ENCODE data around the gene FLRT3. TPM values are rescaled to one million over a fixed set of nuclear protein-coding genes. Genes with fewer than 3 reads are reported as not detected.

Gene FLRT3
- total and polyA plus RNA-seq, 2 experiments from 2014 or later, result 98.6 to 141 TPM

DNA sequence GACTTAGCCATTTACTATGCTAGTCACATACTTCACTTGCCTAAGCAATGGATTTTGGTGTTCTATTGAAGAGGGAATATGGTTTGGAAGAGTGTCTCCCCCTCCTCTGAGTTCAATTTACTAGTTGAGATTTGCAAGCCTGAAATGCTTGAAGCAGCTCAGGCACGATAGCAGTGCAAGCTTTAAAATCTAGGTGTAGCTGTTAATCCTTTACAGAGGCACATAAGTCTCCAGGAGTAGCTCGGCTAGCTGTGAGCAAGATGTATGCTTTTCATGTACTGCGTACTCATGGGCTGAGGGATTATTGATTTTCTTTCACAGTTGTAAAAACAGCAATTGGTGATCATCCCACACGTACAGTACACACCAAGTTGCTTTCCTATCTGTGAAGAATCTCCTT is 726 bp downstream of the FLRT3 start:
- WGBS (ENCODE audit: low lambda C conversion rate, missing lambda C conversion rate), result 1% methylated on average over 4 of the region's 4 CpGs
- Histone ChIP-seq H3K27ac (peak overlapping the region; percentile 87), H2AFZ (peak overlapping the region; percentile 2), H3K79me2 (peaks cover 53% of the 10 kb centered on the region), H4K20me1 (ENCODE audit: insufficient read depth, poor library complexity, severe bottlenecking) (no peaks in the 10 kb centered on the region), H3K27me3 (no peaks in the 10 kb centered on the region), H3K36me3 (replicated peaks; ENCODE audit: insufficient read depth, low read depth) (no peaks in the 10 kb centered on the region), H3K9me2 (replicated peaks; ENCODE audit: insufficient read depth) (no peaks in the 10 kb centered on the region), H3K4me3 (peak overlapping the region; percentile 50), H3K9me3 (ENCODE audit: low read depth) (no peaks in the 10 kb centered on the region), H3K4me2 (peak overlapping the region; percentile 75), H3K4me1 (ENCODE audit: insufficient read depth) (no peaks in the 10 kb centered on the region)
- TF ChIP-seq EZH2phosphoT487 (IDR thresholded peaks at IDR 0.05; ENCODE audit: low read depth, severe bottlenecking, unreplicated experiment), result no peak
- TF ChIP-seq, protein P1, sequence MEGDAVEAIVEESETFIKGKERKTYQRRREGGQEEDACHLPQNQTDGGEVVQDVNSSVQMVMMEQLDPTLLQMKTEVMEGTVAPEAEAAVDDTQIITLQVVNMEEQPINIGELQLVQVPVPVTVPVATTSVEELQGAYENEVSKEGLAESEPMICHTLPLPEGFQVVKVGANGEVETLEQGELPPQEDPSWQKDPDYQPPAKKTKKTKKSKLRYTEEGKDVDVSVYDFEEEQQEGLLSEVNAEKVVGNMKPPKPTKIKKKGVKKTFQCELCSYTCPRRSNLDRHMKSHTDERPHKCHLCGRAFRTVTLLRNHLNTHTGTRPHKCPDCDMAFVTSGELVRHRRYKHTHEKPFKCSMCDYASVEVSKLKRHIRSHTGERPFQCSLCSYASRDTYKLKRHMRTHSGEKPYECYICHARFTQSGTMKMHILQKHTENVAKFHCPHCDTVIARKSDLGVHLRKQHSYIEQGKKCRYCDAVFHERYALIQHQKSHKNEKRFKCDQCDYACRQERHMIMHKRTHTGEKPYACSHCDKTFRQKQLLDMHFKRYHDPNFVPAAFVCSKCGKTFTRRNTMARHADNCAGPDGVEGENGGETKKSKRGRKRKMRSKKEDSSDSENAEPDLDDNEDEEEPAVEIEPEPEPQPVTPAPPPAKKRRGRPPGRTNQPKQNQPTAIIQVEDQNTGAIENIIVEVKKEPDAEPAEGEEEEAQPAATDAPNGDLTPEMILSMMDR (IDR thresholded peaks at IDR 0.05; ENCODE audit: poor library complexity), result no peak
- TF ChIP-seq EZH2 (IDR thresholded peaks at IDR 0.05; ENCODE audit: borderline replicate concordance), result no peak
- DNase-seq (ENCODE audit: low spot score), result peak; percentile 53

DNA sequence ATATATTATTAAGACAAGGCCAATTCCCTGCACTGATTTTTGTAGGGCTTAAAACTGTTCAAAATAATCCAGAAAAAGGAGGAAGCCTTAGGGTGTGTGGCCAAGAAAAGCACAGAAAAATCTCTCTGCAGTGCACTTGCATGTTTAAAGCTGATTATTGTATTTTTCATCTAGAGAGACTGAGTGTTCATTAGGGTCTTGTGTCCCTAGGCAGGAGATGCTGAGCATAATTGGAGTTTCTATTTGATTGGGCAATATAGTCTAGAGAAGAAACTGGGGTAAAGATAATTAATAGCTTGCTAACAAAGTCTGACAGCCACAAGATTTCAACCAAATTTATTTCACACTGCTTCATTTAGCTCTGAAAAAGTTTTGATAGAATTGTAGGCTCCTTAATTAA is 2.4 kb downstream of the FLRT3 start:
- peak overlapping the region; percentile 75 for H3K4me2 ChIP-seq
- H3K4me3 ChIP-seq, result peak overlapping the region; percentile 50

DNA sequence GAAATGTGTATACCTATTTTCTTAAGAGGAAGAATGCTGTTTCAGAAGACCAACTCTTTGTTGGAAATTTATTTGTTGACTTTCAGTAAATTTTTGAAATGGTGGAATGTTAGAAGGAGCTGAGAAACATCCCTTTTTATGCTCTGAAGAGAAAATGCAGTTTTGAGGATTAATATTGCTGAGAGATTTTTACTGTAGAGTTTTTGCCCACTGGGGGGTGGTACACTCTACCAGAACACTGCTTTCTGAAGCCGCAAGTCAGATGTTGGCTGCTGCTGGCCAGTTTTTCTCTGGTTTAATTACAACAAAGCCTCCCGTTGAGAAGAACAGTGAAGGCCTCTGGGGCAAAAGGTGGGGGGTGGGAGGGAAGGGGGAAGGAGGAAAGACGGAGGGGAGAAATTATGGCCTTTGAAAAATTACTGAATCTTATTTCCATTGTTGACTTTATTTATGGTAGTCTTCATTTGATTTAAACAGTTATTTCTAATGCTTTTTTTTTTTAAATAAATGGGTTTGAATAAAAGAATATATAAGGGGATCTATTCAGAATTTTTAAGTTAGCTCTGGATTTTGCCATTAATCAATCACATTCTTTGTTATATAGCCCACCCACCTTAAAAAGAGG is 3.0 kb downstream of the FLRT3 start:
- Histone ChIP-seq H3K36me3 (replicated peaks; ENCODE audit: insufficient read depth, low read depth) (no peaks in the 10 kb centered on the region), H3K27me3 (no peaks in the 10 kb centered on the region), H3K4me2 (peak overlapping the region; percentile 75), H2AFZ (no peak overlapping the region), H3K79me2 (peaks cover 75% of the 10 kb centered on the region), H3K4me1 (ENCODE audit: insufficient read depth) (no peaks in the 10 kb centered on the region), H3K9me2 (replicated peaks; ENCODE audit: insufficient read depth) (no peaks in the 10 kb centered on the region), H3K4me3 (peak overlapping the region; percentile 50), H3K27ac (peak overlapping the region; percentile 87), H4K20me1 (ENCODE audit: insufficient read depth, poor library complexity, severe bottlenecking) (peaks cover 21% of the 10 kb centered on the region), H3K9me3 (ENCODE audit: low read depth) (no peaks in the 10 kb centered on the region)
- peak; percentile 86 for DNase-seq (ENCODE audit: low spot score)
- WGBS (ENCODE audit: low lambda C conversion rate, missing lambda C conversion rate), result 0% methylated on average over 3 of the region's 3 CpGs
- TF ChIP-seq EZH2 (IDR thresholded peaks at IDR 0.05; ENCODE audit: borderline replicate concordance), result no peak
- TF ChIP-seq, protein P1 (IDR thresholded peaks at IDR 0.05; ENCODE audit: poor library complexity), result peak; percentile 78

More for the DNA sequence above, 2.4 kb downstream of the FLRT3 start:
- no peak for DNase-seq (ENCODE audit: low spot score)
- TF ChIP-seq, protein P1 (IDR thresholded peaks at IDR 0.05; ENCODE audit: poor library complexity), result no peak
- TF ChIP-seq EZH2phosphoT487 (IDR thresholded peaks at IDR 0.05; ENCODE audit: low read depth, severe bottlenecking, unreplicated experiment), result no peak
- no peak for TF ChIP-seq EZH2 (IDR thresholded peaks at IDR 0.05; ENCODE audit: borderline replicate concordance)
- Histone ChIP-seq H3K9me3 (ENCODE audit: low read depth) (no peaks in the 10 kb centered on the region), H4K20me1 (ENCODE audit: insufficient read depth, poor library complexity, severe bottlenecking) (peaks cover 14% of the 10 kb centered on the region), H3K27ac (peak overlapping the region; percentile 87), H3K4me1 (ENCODE audit: insufficient read depth) (no peaks in the 10 kb centered on the region), H3K9me2 (replicated peaks; ENCODE audit: insufficient read depth) (no peaks in the 10 kb centered on the region), H3K36me3 (replicated peaks; ENCODE audit: insufficient read depth, low read depth) (no peaks in the 10 kb centered on the region), H3K27me3 (no peaks in the 10 kb centered on the region), H2AFZ (no peak overlapping the region), H3K79me2 (peaks cover 69% of the 10 kb centered on the region)
